HG02885 (cell line): ENCODE measurements around the gene A4GALT.
A peak's percentile ranks its signal among the peaks of the same experiment; 100 is the strongest.
"Not testable (repeated sequence)": the region's sequence is repeated elsewhere in the genome, so short reads cannot be mapped to it uniquely, and the experiment has no call there.

Experiments used
- ATAC-seq: cut with Tn5 transposase; IDR thresholded peaks from one replicate; pipeline ENCODE4 v1.9.1; 2021; ENCODE audit warnings: mild to moderate bottlenecking; ENCODE audit not compliant: unreplicated experiment, poor library complexity

The A4GALT gene, protein sequence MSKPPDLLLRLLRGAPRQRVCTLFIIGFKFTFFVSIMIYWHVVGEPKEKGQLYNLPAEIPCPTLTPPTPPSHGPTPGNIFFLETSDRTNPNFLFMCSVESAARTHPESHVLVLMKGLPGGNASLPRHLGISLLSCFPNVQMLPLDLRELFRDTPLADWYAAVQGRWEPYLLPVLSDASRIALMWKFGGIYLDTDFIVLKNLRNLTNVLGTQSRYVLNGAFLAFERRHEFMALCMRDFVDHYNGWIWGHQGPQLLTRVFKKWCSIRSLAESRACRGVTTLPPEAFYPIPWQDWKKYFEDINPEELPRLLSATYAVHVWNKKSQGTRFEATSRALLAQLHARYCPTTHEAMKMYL

DNA sequence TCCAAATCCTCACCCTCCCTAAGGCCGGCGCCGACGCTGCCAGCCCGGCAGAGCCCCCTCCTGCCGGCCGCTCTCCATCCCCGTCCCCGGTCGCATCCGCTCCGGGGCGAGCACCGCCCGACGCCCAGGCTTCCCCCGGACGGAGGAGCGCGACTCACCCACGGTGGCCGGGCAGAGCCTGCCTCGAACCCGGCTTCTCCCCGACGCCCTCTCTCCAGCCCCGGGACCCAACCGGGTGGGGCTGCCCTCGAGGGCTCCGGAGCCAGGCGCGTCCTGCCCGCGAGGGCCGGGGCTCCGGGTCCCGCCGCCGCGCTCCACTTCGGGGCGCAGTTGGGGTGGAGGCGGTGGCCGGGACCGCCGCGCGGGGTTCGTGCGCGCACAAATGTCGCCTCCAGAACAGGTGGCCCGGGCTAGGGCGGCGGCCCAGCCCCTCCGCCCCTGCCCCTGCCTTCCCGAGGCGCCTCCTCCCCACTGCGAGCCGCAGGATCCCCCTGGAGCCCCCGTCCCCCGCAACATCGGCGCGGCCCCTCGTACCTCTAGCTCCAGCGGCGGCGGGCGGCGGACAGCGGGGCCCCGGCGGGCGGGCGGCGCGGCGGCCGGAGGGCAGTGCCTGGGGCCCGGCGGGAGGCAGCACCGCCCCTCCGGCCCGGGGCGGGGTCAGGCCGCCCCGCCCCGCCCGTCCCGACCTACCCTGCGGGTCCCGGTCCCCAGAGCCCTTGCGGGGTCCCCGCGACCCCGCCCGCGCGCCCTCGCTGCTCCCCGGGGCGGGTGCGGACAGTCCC lies at the start of gene A4GALT:
Gene A4GALT, minus strand, starts transcription at position 608 of the 782 bp plus-strand sequence. CDS start 26,919 bp downstream, outside the sequence.
- no peak for ATAC-seq

DNA sequence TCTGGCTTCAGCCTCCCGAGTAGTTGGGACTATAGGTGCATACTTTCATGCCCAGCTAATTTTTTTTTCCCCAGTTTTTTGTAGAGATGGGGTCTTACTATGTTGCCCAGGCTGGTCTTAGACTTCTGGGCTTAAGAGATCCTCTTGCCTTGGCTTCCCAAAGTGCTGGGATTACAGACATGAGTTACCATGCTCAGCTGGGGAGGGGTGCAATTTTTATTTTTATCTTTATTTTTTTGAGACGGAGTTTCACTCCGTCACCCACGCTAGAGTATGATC lies 49.7 kb upstream of the A4GALT start:
- ATAC-seq, result no peak

DNA sequence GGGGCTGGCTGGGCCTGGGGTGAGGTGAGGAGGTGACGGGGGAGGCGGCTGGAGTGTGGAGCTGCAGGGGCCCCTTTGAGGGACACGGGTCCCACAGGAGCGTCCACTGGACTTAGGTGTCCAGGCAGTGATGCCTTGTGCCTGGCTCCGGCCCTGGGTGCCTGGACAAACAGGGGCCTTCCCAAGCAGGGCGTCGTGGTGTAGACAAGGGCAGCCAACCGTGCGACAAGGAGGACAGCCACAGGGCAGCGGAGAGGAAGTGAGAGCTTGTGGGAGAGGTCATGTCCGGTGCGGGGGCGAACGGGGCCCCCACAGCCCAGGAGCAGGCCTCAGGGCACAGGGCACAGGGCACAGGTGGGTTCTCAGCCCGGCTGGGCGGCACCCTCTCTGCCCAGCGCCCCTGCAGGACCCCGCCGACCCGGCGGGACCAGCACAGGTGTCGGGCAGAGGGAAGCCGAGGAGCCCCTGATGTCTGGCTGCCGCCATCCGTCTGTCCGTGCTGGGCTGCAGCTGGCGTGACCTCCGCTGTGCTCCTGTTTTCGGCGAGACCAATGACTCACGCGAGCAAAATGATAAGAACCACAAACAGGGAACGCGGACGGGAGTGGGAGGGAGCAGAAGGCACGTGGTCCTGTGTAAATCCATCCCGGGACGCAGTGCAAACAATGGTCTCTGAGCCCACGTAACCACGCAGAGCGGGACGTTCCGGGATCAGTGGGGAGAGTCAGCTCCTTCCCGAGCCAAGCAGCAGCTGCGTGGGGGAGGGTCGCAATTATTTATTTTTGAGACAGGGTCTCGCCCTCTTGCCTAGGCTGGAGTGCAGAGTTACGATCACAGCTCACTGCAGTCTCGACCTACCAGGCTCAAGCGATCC lies 49.1 kb upstream of the A4GALT start:
- ATAC-seq, result peak; percentile 79

DNA sequence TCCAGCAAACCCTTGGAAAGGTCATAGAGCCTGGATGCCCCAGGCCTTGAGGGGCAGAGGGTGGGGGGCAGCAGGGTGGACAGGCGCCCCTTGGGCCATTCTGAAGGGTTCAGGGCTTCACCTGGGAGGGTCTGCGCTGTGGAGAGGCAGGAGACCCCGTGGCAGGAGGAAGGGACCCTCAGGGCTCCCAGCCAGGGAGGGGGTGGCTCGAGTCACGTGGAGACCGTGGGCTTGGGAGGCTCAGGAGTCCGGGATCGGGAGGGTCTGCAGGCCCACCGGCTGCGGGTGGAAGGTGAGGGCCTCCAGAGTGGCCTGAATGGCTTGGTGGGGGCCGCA lies 48.5 kb upstream of the A4GALT start:
- ATAC-seq, result no peak

DNA sequence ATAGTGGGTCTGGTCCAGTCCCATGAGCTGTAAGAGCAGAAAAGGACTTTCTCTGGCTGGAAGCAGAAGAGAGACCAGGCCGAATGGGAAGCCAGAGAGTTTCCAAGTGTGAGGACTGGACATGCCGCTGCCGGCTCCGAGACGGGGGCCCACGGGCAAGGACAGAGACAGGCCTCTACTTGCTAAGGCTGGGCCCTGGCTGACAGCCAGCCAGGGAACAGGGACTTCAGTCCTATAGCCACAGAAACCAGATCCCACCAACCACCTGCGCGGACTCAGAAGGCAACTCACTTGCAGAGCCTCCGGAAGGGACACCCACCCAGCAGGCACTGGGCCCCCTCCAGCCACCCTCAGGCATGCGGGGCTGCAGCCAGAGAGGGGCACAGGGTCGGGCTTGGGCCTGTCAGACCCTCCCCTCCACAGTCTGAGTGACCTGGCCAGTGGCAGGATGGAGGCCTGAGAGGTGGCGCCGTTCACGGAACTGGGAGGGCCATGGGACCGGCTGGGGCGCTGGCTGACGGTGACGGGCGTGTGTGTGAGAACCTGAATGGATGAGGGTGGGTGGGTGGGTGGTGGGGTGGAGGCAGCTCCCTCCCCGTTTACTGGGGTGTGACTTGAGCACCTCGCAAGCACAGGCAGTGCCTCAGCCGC lies 47.8 kb upstream of the A4GALT start:
- ATAC-seq, result no peak

DNA sequence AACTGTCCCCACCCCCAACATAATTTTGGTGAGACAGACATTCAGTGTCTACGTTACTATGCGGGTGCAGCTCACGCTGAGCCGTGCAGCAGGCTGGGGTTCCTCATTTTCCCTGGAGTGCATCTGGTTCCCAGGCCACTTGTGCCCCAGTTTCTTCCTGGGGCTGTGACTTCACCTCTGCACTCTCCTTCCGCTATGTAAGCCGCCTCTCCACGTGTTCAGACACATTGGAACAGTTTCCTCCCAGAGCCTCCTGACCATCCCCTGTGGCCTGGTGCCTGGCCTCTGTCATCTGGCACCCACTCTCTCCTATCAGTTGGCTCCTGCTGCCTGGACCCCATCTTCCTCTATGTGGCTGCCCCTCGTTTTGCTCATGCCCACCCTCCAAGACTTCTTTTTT lies 46.2 kb upstream of the A4GALT start:
- no peak for ATAC-seq

DNA sequence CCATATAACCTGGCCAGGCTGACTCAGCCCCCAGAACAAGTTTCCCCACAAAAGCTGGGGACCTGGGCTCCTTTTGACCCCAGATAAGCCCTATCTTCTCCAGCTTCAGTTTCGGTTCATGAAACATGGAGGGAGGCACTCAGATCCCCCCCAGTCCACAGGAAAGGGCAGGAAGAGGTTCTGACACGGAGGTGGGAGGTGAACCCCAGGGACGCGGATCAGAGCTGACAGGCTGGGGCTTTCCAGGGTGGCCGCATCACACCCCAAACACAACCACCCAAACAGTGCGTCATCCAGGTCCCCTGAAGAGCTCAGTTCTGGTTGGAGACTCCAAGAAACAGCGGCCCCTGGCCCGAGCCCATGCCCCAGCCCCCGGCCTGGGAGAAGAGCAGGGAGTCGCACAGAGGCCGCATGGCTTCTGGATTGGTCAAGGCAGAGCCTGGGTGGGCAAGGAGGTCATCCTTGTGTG lies 44.3 kb upstream of the A4GALT start:
- ATAC-seq, result no peak

DNA sequence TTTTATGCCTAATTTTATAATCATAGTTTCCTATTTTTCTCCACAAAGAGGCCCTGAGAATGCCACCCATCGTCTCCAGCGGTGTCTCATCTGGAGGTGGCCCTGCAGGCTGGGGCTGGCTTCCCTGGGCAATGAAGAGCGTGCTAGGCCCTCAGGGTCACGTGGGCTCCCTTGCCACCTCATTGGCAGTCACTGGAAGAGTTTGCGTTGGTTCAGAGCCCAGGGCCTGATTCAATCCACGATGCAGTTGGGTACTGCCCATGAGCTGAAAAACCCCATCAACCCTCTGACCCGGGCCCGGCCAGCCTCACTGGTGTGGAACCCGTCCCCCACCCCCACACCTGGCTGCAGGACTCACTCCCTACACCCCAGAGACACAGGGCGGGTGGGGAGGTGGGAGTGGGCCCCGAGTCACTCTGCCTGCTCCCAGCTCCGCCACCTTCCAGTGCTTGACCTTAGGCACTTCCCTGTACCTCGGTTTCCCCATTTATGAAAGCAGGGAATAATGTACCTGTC lies 43.4 kb upstream of the A4GALT start:
- ATAC-seq, result no peak

DNA sequence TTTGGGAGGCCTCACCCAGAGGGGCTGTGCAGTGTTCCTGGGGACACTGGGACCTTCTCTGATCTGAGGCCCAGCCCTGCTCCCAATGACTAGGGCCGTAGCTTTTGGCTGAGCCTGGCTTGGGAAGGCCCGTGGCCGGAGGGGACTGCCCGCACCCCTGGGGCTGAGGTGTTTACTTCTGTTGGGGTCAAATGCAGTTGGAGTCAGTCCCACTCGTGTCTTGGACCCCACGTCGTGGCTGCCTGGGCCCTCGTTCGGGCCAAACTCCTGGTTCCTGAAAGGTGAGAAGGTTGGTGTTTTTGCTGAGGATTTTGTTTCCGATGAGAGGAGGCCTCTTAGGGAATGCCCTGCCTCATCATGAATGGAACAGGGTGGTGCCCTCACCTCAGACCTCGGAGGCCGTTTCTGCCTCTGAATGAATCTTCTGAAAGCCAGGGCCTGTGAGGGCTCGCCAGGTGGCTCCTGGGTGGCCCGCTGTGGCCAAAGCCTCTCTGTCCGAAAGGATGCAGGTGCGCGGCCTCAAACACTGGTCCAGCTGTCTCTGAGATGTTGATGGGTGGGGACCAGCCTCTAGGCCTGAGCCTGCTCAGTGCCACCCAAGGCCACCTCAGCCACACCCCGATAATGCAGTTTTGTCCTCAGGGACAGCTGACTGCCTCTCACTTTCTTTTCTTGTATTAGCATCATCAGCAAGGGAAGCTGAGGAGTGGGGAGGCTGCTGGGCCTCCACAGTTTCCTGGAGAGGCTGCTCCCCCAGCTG lies 40.3 kb upstream of the A4GALT start:
- ATAC-seq, result no peak

DNA sequence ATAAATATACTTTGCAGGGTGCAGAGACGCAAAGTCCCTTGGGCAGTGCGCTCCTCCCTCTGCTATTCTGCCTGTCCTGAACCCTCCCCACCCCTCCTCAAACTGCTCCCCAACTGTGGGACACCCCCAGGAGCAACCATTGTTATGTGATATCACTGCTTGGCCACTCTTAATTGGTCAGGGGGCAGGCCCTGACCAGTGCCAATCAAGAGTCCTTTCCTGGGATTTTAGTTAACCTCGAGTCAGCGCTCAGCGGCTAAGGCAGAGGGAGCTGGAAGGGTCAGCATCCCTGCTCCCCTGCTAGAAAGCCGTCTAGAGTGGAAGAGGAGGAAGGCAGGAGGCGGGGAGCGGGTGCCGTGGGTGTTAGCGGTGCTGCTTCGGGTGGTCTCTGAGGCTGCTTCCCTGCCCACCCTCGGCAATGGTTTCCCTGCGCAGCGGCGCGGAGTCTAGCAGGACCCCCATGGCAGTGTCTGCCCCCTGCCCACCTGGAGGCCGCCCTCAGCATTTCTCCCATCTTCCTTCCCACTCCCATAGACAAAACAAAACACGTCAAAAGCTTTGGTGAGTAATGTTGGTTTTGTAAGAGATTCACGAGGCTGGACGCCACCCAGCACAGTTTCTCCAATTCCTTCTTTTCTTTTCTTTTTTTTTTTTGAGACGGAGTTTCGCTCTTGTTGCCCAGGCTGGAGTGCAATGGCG lies 38.4 kb upstream of the A4GALT start:
- no peak for ATAC-seq

DNA sequence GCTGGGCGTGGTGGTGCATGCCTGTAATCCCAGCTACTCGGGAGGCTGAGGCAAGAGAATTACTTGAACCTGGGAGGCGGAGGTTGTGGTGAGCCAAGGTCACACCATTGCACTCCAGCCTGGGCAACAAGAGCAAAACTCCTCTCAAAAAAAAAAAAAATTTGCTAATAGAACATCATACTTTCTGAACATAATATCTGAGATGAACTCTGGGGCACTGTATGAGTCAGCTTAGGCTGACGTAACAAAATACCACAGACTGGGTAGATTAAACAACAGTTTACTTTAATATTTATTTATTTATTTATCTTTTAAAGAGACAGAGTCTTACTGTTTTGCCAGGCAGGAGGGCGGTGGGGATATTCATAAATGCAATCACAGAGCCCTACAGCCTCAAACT lies 34.9 kb upstream of the A4GALT start:
- ATAC-seq, result not testable (repeated sequence)

DNA sequence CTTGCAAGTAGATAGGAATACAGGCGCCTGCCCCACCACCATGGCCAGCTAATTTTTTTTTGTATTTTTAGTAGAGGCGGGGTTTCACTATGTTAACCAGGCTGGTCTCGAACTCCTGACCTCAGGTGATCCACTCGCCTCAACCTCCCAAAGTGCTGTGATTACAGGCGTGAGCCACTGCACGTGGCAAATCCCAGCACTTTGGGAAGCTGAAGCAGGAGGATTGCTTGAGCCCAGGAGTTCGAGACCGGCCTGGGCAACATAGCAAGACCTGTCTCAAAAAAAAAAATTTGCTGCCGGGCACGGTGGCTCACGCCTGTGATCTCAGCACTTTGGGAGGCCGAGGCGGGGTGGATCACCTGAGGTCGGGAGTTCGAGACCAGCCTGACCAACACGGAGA lies 34.5 kb upstream of the A4GALT start:
- not testable (repeated sequence) for ATAC-seq

DNA sequence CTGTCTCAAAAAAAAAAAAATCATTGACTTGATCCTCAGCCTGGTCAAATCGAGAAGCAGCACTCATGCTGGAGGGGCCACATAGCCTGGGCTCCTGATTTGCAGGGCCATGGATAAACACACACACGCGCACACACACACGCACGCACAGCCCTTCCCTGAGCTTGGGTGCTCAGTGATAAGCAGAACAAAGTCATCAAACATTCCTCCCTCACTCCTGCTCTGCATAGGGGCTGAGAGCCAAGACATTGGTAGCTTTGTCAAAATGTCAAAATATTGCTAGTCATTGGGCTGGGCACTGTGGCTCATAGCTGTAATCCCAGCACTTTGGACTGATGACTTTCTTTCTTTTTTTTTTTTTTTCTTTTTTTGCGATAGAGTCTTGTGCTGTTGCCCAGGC lies 34.0 kb upstream of the A4GALT start:
- no peak for ATAC-seq

DNA sequence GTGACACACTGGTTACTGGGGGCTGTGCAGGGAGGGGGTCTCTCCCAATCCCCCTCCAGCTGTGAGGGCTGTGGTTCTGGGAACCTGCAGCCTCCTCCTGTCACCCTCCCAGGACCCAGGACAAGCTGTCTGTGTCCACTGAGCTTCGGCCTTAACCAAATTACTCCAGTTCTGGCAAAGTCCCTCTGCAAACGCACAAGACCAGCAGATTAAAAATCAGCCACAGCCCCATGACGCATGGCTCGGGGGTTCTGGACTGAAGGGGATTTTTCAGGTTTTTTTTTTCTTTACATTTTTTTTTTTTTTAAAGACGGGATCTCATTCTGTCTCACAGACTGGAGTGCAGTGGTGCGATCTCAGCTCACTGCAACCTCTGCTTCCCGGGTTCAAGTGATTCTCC lies 32.2 kb upstream of the A4GALT start:
- ATAC-seq, result no peak

DNA sequence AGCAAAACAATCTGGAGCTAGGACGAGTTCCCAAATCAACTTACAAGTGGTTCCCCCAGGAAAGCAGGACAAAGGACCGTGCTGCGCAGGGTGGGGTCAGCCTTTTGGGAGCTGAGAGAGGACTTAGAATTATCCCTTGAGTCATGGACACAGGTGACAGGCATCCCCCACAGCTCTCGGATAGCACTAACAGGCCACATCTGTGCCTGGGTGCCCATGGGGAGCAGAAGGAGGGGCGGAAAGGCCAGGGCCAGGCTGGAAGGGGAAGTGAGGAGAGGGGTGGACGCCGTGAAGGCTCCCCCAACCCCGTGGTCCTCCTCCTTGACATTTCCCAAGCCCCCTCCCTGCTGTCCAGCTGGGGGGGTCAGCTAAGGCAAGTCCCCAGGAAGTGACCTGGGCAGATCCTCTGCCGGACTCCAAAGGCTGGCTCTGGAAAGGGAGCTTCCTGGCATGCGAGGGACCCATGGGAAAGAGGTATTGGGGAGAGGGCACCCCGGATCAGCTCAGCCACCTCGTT lies 31.6 kb upstream of the A4GALT start:
- ATAC-seq, result no peak

DNA sequence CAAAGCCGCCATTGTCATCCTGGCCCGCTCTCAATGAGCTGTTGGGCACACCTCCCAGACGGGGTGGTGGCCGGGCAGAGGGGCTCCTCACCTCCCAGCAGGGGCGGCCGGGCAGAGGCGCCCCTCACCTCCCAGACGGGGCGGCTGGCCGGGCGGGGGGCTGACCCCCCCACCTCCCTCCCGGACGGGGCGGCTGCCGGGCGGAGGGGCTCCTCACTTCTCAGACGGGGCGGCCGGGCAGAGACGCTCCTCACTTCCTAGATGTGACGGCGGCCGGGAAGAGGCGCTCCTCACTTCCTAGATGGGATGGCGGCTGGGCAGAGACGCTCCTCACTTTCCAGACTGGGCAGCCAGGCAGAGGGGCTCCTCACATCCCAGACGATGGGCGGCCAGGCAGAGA lies 29.8 kb upstream of the A4GALT start:
- not testable (repeated sequence) for ATAC-seq

DNA sequence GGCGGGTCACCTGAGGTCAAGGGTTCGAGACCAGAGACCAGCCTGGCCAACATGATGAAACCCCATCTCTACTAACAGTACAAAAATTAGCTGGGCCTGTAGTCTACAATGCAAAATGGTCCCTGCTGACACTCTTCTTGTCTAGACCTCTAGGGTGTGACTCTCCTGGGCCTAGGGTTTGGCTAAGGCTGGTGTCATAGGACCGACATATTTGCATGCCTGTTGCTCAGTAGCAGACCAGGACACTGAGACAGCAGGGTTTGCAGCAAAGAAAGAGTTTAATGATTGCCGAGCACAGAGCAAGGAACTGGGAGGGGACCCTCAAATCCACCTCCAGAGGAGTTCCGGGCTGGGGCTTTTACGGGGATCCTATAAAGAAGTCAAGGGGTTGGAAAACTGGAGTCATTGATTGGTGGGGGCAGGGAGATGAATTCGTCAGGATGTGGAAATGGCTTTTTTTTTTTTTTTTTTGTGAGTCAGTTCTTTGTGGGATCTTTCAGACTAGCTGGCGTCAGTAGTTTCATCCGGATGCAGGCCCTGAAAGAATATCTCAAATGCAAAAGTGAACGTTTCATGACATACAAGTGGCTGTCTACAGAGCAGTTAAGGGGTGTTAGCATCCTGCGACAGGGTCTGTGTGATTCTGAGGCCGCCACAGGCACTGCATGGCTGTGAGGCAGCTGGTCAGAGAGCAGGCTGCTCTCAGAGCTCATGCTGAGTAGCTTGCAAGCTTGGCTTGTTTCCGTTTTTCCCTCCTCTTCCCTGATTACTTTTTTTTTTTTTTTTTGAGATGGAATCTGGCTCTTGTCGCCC lies 27.2 kb upstream of the A4GALT start:
- ATAC-seq, result no peak

DNA sequence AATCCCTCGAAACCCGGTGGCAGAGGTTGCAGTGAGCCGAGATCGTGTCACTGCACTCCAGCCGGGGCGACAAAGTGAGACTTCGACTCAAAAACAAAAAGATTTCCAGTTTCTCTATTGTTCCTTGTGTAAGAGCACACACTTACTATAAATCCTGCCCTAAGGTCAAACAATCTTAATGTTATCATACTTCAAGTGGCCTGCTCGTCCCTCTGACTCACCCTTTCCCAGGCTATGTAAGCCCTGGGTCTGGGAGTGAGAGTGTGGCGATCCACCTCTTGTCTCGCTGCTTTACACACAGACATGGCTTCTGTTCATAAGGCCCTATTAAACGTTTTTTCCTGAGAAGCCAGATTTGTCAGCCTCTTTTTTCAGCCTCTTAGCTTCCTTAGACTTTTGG lies 24.4 kb upstream of the A4GALT start:
- ATAC-seq, result no peak
